B cell (primary cell): Measurements from ENCODE around the gene ABCA7. TPM values are rescaled to one million over a fixed set of nuclear protein-coding genes. Genes with fewer than 3 reads are reported as not detected.

Source experiments
- ATAC-seq: fragments of 200-7000 bp; cut with Tn5 transposase; one replicate; pipeline ENCODE4 v1.10.0; 2021; ENCODE audit warnings: low read depth, mild to moderate bottlenecking, moderate number of reproducible peaks, moderate library complexity
- CTCF ChIA-PET: fragments of 350-600 bp; sonication (Branson Sonifier 250); formaldehyde crosslinking; loops from one replicate; lab custom pipeline; 2021; ENCODE audit warnings: antibody characterized with exemption, inconsistent platforms; lab: Charles Lee
- POLR2A ChIA-PET: fragments of 350-600 bp; sonication (Branson Sonifier 250); formaldehyde crosslinking; loops from one replicate; lab custom pipeline; 2021; ENCODE audit warnings: antibody characterized with exemption; lab: Charles Lee
- DNase-seq: peaks from one replicate; pipeline ENCODE4 v3.0.0; 2013
- H2AFZ ChIP-seq: 2 replicates; pipeline ENCODE4 v1.6.1; 2012; ENCODE audit warnings: mild to moderate bottlenecking, low read depth, low read length; ENCODE audit not compliant: insufficient read depth, poor library complexity, severe bottlenecking
- H3K27ac ChIP-seq, 2 donors: 1 replicate in 1 of 2; 2 replicates in 1 of 2; pipeline ENCODE4 v1.5.1; 2012 to 2013; ENCODE audit warnings: low read length in 2 of 2, mild to moderate bottlenecking in 2 of 2, moderate library complexity in 1 of 2
- H3K27me3 ChIP-seq, 4 experiments: fragments of 200-600 bp in 1 of 4; sonication (generic) in 1 of 4; replicated peaks in 1 of 4; 1 replicate in 2 of 4; 2 replicates in 2 of 4; pipeline versions ENCODE4 v1.6.1 to v1.7.0; 2013 to 2016; ENCODE audit warnings: low read length in 3 of 4, mild to moderate bottlenecking in 2 of 4, mixed read lengths in 1 of 4, moderate library complexity in 1 of 4; ENCODE audit not compliant: insufficient read depth in 4 of 4, control insufficient read depth in 3 of 4; ENCODE audit errors: control extremely low read depth in 1 of 4
- H3K36me3 ChIP-seq, 2 experiments: replicated peaks in 1 of 2; 1 replicate in 1 of 2; 2 replicates in 1 of 2; pipeline versions ENCODE4 v1.6.1 to v1.7.1; 2013; ENCODE audit warnings: low read length in 1 of 2; ENCODE audit not compliant: insufficient read depth in 2 of 2, control insufficient read depth in 1 of 2; ENCODE audit errors: control extremely low read depth in 1 of 2, extremely low read depth in 1 of 2
- H3K4me1 ChIP-seq, 2 donors: fragments of 200-600 bp in 1 of 2; sonication (generic) in 1 of 2; 1 replicate in 1 of 2; 2 replicates in 1 of 2; pipeline versions ENCODE4 v1.5.1 to v1.6.1; 2013 to 2017; ENCODE audit warnings: low read length in 2 of 2; ENCODE audit not compliant: control insufficient read depth in 2 of 2, insufficient read depth in 2 of 2
- H3K4me2 ChIP-seq: replicated peaks from 2 replicates; pipeline ENCODE3; 2012; ENCODE audit warnings: mild to moderate bottlenecking, low read depth, low read length; ENCODE audit not compliant: poor library complexity, severe bottlenecking
- H3K4me3 ChIP-seq, 5 experiments: fragments of 200-600 bp in 1 of 5; sonication (generic) in 1 of 5; 1 replicate in 3 of 5; 2 replicates in 2 of 5; pipeline versions ENCODE4 v1.5.1 to v1.7.0; 2011 to 2016; ENCODE audit warnings: low read length in 4 of 5, mild to moderate bottlenecking in 4 of 5, low read depth in 2 of 5, control low read depth in 1 of 5, moderate library complexity in 1 of 5; ENCODE audit not compliant: insufficient read depth in 1 of 5; ENCODE audit errors: control extremely low read depth in 1 of 5, extremely low read depth in 1 of 5
- H3K79me2 ChIP-seq: fragments of 200-600 bp; sonication (generic); one replicate; pipeline ENCODE4 v1.6.0; 2016; ENCODE audit warnings: low read length; ENCODE audit not compliant: control insufficient read depth, insufficient read depth
- H3K9ac ChIP-seq: fragments of 200-600 bp; sonication (generic); 2 replicates; pipeline ENCODE4 v1.6.1; 2017; ENCODE audit warnings: mild to moderate bottlenecking, low read length, moderate library complexity
- H3K9me3 ChIP-seq, 3 donors: one replicate each; pipeline versions ENCODE4 v1.6.1 to v1.7.1; 2013; ENCODE audit warnings: low read length in 2 of 3; ENCODE audit not compliant: control insufficient read depth in 2 of 3, insufficient read depth in 1 of 3; ENCODE audit errors: control extremely low read depth in 1 of 3
- H4K20me1 ChIP-seq: 2 replicates; pipeline ENCODE4 v1.6.0; 2012; ENCODE audit warnings: mild to moderate bottlenecking, low read length; ENCODE audit not compliant: insufficient read depth, control insufficient read depth, poor library complexity, severe bottlenecking
- H3K27ac Mint-ChIP-seq: one replicate; pipeline ENCODE4 v1.8.0; 2021; ENCODE audit warnings: mixed read lengths
- H3K27me3 Mint-ChIP-seq: one replicate; pipeline ENCODE4 v1.8.0; 2021; ENCODE audit warnings: mixed read lengths
- H3K4me1 Mint-ChIP-seq: one replicate; pipeline ENCODE4 v1.8.0; 2021; ENCODE audit warnings: mixed read lengths
- H3K4me3 Mint-ChIP-seq: one replicate; pipeline ENCODE4 v1.8.0; 2021; ENCODE audit warnings: mixed read lengths
- H3K9me3 Mint-ChIP-seq: one replicate; pipeline ENCODE4 v1.8.0; 2022; ENCODE audit warnings: mixed read lengths; ENCODE audit not compliant: insufficient read depth
- EZH2 ChIP-seq: IDR thresholded peaks from 2 replicates; pipeline ENCODE4 v1.6.1; 2012; ENCODE audit warnings: borderline replicate concordance, low read depth, mild to moderate bottlenecking, moderate library complexity, low read length; ENCODE audit not compliant: insufficient read depth, poor library complexity, severe bottlenecking
- WGBS: methylation state at CpG from one replicate; pipeline ENCODE4 v1.1.5; 2013; ENCODE audit warnings: missing lambda C conversion rate; ENCODE audit not compliant: insufficient coverage; 5-methylcytosine and 5-hydroxymethylcytosine counted together
- intact Hi-C: fragments of 100-400 bp; cut with micrococcal nuclease; formaldehyde crosslinking; loops from one replicate; pipeline ENCODE4 v1.10.0; 2022
- polyA plus RNA-seq: library from polyadenylated mRNA; depleted of rRNA; stranded (reverse); fragments of >200 nt; gene quantifications from 2 replicates; pipeline ENCODE4 v1.2.3, GENCODE V29; 2012
- total RNA-seq, 2 donors: library from RNA; stranded (reverse); fragments of 120-200 nt in 1 of 2; gene quantifications; 1 replicate in 1 of 2; 2 replicates in 1 of 2; pipeline versions ENCODE4 v1.2.3 to v1.2.4, GENCODE V29; 2013 to 2022
- TF ChIP-seq, protein P1 (sequence below): fragments of 200-600 bp; IDR thresholded peaks from one replicate; pipeline ENCODE4 v1.8.0; 2022; ENCODE audit warnings: antibody characterized with exemption, mild to moderate bottlenecking

ABCA7 gene
- total and polyA plus RNA-seq, 2 donors (not counting 1 experiment from before 2014, with no cell fraction given): 192 to 281 TPM

DNA sequence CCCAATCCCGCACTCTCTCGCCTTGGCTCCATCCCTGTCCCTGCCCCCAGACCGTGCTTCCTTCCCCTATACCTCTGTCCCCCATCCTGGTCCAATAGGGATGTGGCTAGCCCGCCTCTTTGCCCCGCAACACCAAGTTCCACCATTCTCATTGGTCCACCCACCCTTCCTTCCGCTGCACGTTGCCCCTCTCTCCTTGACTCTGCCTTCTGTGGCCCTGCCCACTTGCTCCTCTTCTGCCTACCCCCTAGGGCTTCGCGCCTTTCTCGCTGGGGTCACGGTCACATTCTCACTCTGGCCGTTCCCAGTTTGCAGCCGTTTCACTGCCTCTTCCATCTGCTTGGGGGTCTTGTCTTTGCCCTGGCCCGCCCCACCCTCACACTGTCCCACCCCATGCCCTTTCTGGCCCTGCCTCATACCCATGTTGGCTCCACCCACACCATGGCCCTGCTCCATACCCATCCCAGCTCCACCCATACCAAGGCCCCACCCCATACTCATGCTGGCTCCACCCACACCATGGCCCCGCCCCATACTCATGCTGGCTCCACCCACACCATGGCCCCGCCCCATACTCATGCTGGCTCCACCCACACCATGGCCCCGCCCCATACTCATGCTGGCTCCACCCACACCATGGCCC is 22.6 kb downstream of the ABCA7 start:
- Histone ChIP-seq H3K4me3 (no peak overlapping the region), H4K20me1 (peaks cover 30% of the 10 kb centered on the region), H2AFZ (no peak overlapping the region), H3K9ac (no peak overlapping the region), H3K9me3 (peaks cover 0 to 51% (median 15%) of the 10 kb centered on the region in 3 donors), H3K79me2 (peaks cover 9% of the 10 kb centered on the region), H3K36me3 (peaks cover 2 to 29% of the 10 kb centered on the region in 2 experiments), H3K4me2 (no peak overlapping the region), H3K27ac (no peak overlapping the region), H3K27me3 (no peaks in the 10 kb centered on the region), H3K4me1 (peaks cover 25 to 48% of the 10 kb centered on the region in 2 donors)
- TF ChIP-seq, protein P1, sequence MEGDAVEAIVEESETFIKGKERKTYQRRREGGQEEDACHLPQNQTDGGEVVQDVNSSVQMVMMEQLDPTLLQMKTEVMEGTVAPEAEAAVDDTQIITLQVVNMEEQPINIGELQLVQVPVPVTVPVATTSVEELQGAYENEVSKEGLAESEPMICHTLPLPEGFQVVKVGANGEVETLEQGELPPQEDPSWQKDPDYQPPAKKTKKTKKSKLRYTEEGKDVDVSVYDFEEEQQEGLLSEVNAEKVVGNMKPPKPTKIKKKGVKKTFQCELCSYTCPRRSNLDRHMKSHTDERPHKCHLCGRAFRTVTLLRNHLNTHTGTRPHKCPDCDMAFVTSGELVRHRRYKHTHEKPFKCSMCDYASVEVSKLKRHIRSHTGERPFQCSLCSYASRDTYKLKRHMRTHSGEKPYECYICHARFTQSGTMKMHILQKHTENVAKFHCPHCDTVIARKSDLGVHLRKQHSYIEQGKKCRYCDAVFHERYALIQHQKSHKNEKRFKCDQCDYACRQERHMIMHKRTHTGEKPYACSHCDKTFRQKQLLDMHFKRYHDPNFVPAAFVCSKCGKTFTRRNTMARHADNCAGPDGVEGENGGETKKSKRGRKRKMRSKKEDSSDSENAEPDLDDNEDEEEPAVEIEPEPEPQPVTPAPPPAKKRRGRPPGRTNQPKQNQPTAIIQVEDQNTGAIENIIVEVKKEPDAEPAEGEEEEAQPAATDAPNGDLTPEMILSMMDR: no peak
- no peak for TF ChIP-seq EZH2
- CTCF ChIA-PET: no interaction called here
- no peak overlapping the region for H3K4me3 Mint-ChIP-seq
- no peaks in the 10 kb centered on the region for H3K27me3 Mint-ChIP-seq
- ATAC-seq (no peak), DNase-seq (no peak)
- H3K9me3 Mint-ChIP-seq: no peaks in the 10 kb centered on the region
- 97% methylated on average over 14 of the region's 17 CpGs for WGBS
- POLR2A ChIA-PET: interaction anchor here (0.6 to 0.8 kb wide), 2 partner anchors 16 to 19 kb away, joined by 3 to 5 read pairs; no protein-coding TSS in a partner anchor
- H3K4me1 Mint-ChIP-seq: peaks cover 31% of the 10 kb centered on the region
- no peak overlapping the region for H3K27ac Mint-ChIP-seq
- intact Hi-C loops: loop anchor here (10.0 kb wide), 1 partner anchor 138 kb away; the partner anchor contains the start of gene ARID3A
